GM12878 (cell line): ENCODE results near the gene CD276. TPM values are rescaled to one million over a fixed set of nuclear protein-coding genes. Genes with fewer than 3 reads are reported as not detected.

Source experiments
- ATAC-seq: fragments of 200-7000 bp; cut with Tn5 transposase; 3 replicates; pipeline ENCODE4 v1.9.1; 2020; ENCODE audit warnings: mild to moderate bottlenecking, moderate library complexity
- BruUV-seq: library from RNA; stranded (reverse); fragments of 400-500 nt; replicated peaks from 2 replicates; lab custom pipeline; 2021; lab: Mats Ljungman, UMichigan
- CTCF ChIA-PET: fragments of 300-600 bp; sonication (Branson Sonifier 250); formaldehyde crosslinking; extraction: SDS; loops from one replicate; lab custom pipeline; 2021; ENCODE audit warnings: inconsistent platforms; lab: Yijun Ruan, JAX
- POLR2A ChIA-PET: fragments of 350-600 bp; formaldehyde crosslinking; extraction: SDS; loops from one replicate; lab custom pipeline; 2021; ENCODE audit warnings: inconsistent platforms; lab: Charles Lee
- RAD21 ChIA-PET: fragments of 300-600 bp; sonication (Branson Sonifier 250); formaldehyde crosslinking; loops from one replicate; lab custom pipeline; 2023; ENCODE audit warnings: antibody characterized with exemption; ENCODE audit not compliant: unreplicated experiment; lab: Charles Lee
- SMC1A ChIA-PET: fragments of 300-600 bp; sonication (Branson Sonifier 250); formaldehyde crosslinking; loops from one replicate; lab custom pipeline; 2023; ENCODE audit not compliant: unreplicated experiment, uncharacterized antibody; lab: Charles Lee
- DNase-seq: peaks from one replicate; pipeline ENCODE4 v3.0.0-alpha.2; 2011; ENCODE audit warnings: low read depth, low spot score
- FAIRE-seq: peaks from 3 replicates; lab custom pipeline; 2011; peaks lifted over from hg19 to GRCh38; lab: Jason Lieb, UNC
- H2AFZ ChIP-seq: 2 replicates; pipeline ENCODE4 v1.6.0; 2011; ENCODE audit warnings: low read depth, low read length, control low read depth; ENCODE audit not compliant: control insufficient read depth
- H3K27ac ChIP-seq: 2 replicates; pipeline ENCODE4 v1.5.1; 2011; ENCODE audit warnings: control low read depth; ENCODE audit not compliant: control insufficient read depth, insufficient read depth
- H3K27me3 ChIP-seq, 2 experiments: replicated peaks in 1 of 2; 2 replicates each; pipeline versions ENCODE4 v1.6.0 to v1.6.1; 2011; ENCODE audit warnings: low read length in 1 of 2; ENCODE audit not compliant: control insufficient read depth in 2 of 2, insufficient read depth in 2 of 2
- H3K36me3 ChIP-seq, 2 experiments: 2 replicates each; pipeline ENCODE4 v1.5.1; 2011; ENCODE audit warnings: low read length in 1 of 2; ENCODE audit not compliant: control insufficient read depth in 2 of 2, insufficient read depth in 2 of 2
- H3K4me1 ChIP-seq: 2 replicates; pipeline ENCODE4 v1.6.1; 2011; ENCODE audit warnings: mild to moderate bottlenecking, low read length, moderate library complexity, mixed read lengths; ENCODE audit not compliant: control insufficient read depth, insufficient read depth
- H3K4me2 ChIP-seq: 2 replicates; pipeline ENCODE4 v1.6.0; 2011; ENCODE audit warnings: control low read depth; ENCODE audit not compliant: control insufficient read depth, insufficient read depth
- H3K4me3 ChIP-seq: fragments of 200-600 bp; sonication (generic); 2 replicates; pipeline ENCODE4 v1.5.1; 2016
- H3K79me2 ChIP-seq: 2 replicates; pipeline ENCODE4 v1.6.0; 2011; ENCODE audit warnings: low read length; ENCODE audit not compliant: control insufficient read depth, insufficient read depth
- H3K9ac ChIP-seq: 2 replicates; pipeline ENCODE4 v1.8.0; 2011; ENCODE audit warnings: low read length, control low read depth, mixed read lengths; ENCODE audit not compliant: control insufficient read depth, insufficient read depth
- H3K9me3 ChIP-seq: replicated peaks from 3 replicates; pipeline ENCODE4 v1.5.1; 2011; ENCODE audit warnings: mild to moderate bottlenecking, low read length; ENCODE audit not compliant: control insufficient read depth, insufficient read depth
- H4K20me1 ChIP-seq: 2 replicates; pipeline ENCODE4 v1.6.0; 2011; ENCODE audit not compliant: control insufficient read depth, insufficient read depth
- BMI1 ChIP-seq: fragments of 450-650 bp; IDR thresholded peaks from 2 replicates; pipeline ENCODE4 v1.6.1; 2016; ENCODE audit warnings: mild to moderate bottlenecking, moderate library complexity, borderline replicate concordance
- BRCA1 ChIP-seq: IDR thresholded peaks from 2 replicates; pipeline ENCODE4 v1.6.1; 2011; ENCODE audit warnings: low read depth, low read length, improper control_type of control experiment
- GABPA ChIP-seq: IDR thresholded peaks from 2 replicates; pipeline ENCODE4 v1.6.1; 2014; ENCODE audit warnings: antibody characterized with exemption, low read depth, mild to moderate bottlenecking, inconsistent platforms
- KLF5 ChIP-seq: fragments of 450-650 bp; IDR thresholded peaks from 2 replicates; pipeline ENCODE4 v1.6.1; 2014; ENCODE audit warnings: mild to moderate bottlenecking; ENCODE audit not compliant: partially characterized antibody
- MTA2 ChIP-seq: fragments of 450-650 bp; IDR thresholded peaks from 2 replicates; pipeline ENCODE4 v1.6.1; 2016; ENCODE audit warnings: low read depth, mild to moderate bottlenecking, moderate library complexity
- MXI1 ChIP-seq: fragments of 150-350 bp; IDR thresholded peaks from 2 replicates; pipeline ENCODE4 v1.6.1; 2011; ENCODE audit warnings: low read depth, mild to moderate bottlenecking, inconsistent platforms, low read length, improper control_type of control experiment
- MYB ChIP-seq: fragments of 150-350 bp; IDR thresholded peaks from 2 replicates; pipeline ENCODE4 v1.6.1; 2014; ENCODE audit warnings: mild to moderate bottlenecking, low read depth, low read length, borderline replicate concordance
- PAX8 ChIP-seq: fragments of 450-650 bp; IDR thresholded peaks from 2 replicates; pipeline ENCODE4 v1.6.1; 2017; ENCODE audit warnings: mild to moderate bottlenecking, moderate library complexity
- WRNIP1 ChIP-seq: IDR thresholded peaks from 2 replicates; pipeline ENCODE4 v1.6.1; 2011; ENCODE audit warnings: low read depth, low read length, improper control_type of control experiment, borderline replicate concordance
- YBX1 ChIP-seq: fragments of 450-650 bp; IDR thresholded peaks from 2 replicates; pipeline ENCODE4 v1.6.1; 2016; ENCODE audit warnings: antibody characterized with exemption
- ZNF207 ChIP-seq: fragments of 450-650 bp; IDR thresholded peaks from 2 replicates; pipeline ENCODE4 v1.6.1; 2014; ENCODE audit warnings: antibody characterized with exemption, mild to moderate bottlenecking, borderline replicate concordance
- WGBS: methylation state at CpG from one replicate; pipeline ENCODE4 v1.1.6; 2016; ENCODE audit warnings: low lambda C conversion rate; ENCODE audit not compliant: insufficient replicate concordance, insufficient coverage; ENCODE audit errors: missing lambda C conversion rate; 5-methylcytosine and 5-hydroxymethylcytosine counted together
- in situ Hi-C: fragments of 300-500 bp; cut with MboI; formaldehyde crosslinking; loops from 9 replicates; pipeline ENCODE4 v1.14.3; 2018; ENCODE audit warnings: mixed read lengths
- intact Hi-C: fragments of 100-400 bp; cut with micrococcal nuclease; formaldehyde crosslinking; loops from one replicate; pipeline ENCODE4 v1.14.2; 2022; ENCODE audit not compliant: unreplicated experiment
- polyA plus RNA-seq, 11 experiments: library from polyadenylated mRNA; depleted of rRNA in 4 of 11; unstranded in 6 of 11; stranded (reverse) in 5 of 11; fragments of >200 nt; fragmentation: Nextera tagmentation in 4 of 11; fragmentation: Illumina TruSeq in 1 of 11; extraction: Ambion mirVana in 4 of 11; extraction: Trizol in 1 of 11; gene quantifications; 1 replicate in 1 of 11; 2 replicates in 10 of 11; pipeline versions ENCODE4 v1.2.1 to v1.2.3, GENCODE V29; 2011 to 2016; ENCODE audit warnings: inconsistent platforms in 2 of 11, missing spikeins in 2 of 11, low read depth in 1 of 11
- total RNA-seq, 4 experiments: library from RNA; depleted of rRNA in 3 of 4; stranded (reverse); fragments of >200 nt in 3 of 4; fragmentation: Illumina TruSeq in 1 of 4; extraction: Trizol in 1 of 4; gene quantifications; 2 replicates each; pipeline versions ENCODE4 v1.2.1 to v1.2.3, GENCODE V29; 2013 to 2021

The CD276 gene
- total and polyA plus RNA-seq, 10 of the 15 experiments (the other 5 are each of a cell fraction or from before 2014, with no cell fraction given): 0.11 to 3.0 (median 1.2) TPM

- BruUV-seq: no TSS peak
- no peak for ATAC-seq
- Histone ChIP-seq H2AFZ (no peak overlapping the region), H3K4me1 (no peaks in the 10 kb centered on the region), H3K9ac (no peak overlapping the region), H3K79me2 (no peaks in the 10 kb centered on the region), H3K36me3 (no peaks in the 10 kb centered on the region), H3K4me2 (no peak overlapping the region), H3K9me3 (no peaks in the 10 kb centered on the region), H3K27me3 (peaks cover 1 to 5% of the 10 kb centered on the region in 2 experiments; a peak in 3 of 4 replicates), H4K20me1 (no peaks in the 10 kb centered on the region), H3K4me3 (no peak overlapping the region), H3K27ac (no peak overlapping the region)
- intact Hi-C loops (no loop called here), in situ Hi-C loops (no loop called here)
- no peak for TF ChIP-seq KLF5
- CTCF ChIA-PET: no interaction called here
- no peak for DNase-seq
- SMC1A ChIA-PET: no interaction called here
- FAIRE-seq: no peak
- POLR2A ChIA-PET: no interaction called here
- RAD21 ChIA-PET: no interaction called here
Observed at GRCh38 chr15:73757571-73757970, 73.4 kb downstream of the CD276 start.

- Histone ChIP-seq H3K27me3 (peaks cover 1 to 5% of the 10 kb centered on the region in 2 experiments; a peak in 3 of 4 replicates), H3K4me2 (no peak overlapping the region), H3K79me2 (no peaks in the 10 kb centered on the region), H4K20me1 (no peaks in the 10 kb centered on the region), H2AFZ (no peak overlapping the region), H3K9me3 (no peaks in the 10 kb centered on the region), H3K4me1 (no peaks in the 10 kb centered on the region), H3K36me3 (no peaks in the 10 kb centered on the region), H3K27ac (no peak overlapping the region), H3K4me3 (no peak overlapping the region), H3K9ac (no peak overlapping the region)
- no TSS peak for BruUV-seq
- ATAC-seq: no peak
- SMC1A ChIA-PET: no interaction called here
- FAIRE-seq: no peak
- no peak for TF ChIP-seq MTA2
- no peak for TF ChIP-seq MXI1
- no peak for TF ChIP-seq PAX8
- TF ChIP-seq MYB: no peak
- no peak for TF ChIP-seq GABPA
- TF ChIP-seq BRCA1: no peak
- TF ChIP-seq ZNF207: no peak
- no peak for TF ChIP-seq YBX1
- no peak for TF ChIP-seq BMI1
- TF ChIP-seq WRNIP1: no peak
- intact Hi-C loops: no loop called here
- RAD21 ChIA-PET: no interaction called here
- in situ Hi-C loops: no loop called here
- CTCF ChIA-PET: no interaction called here
- POLR2A ChIA-PET: no interaction called here
- no peak for DNase-seq
- WGBS: 1% methylated on average over 5 of the region's 5 CpGs
Observed at GRCh38 chr15:73758461-73758860, 74.3 kb downstream of the CD276 start.
